Stomach (tissue), 4 donors: Measurements from ENCODE around the gene CARF.

Experiments used
- CTCF ChIP-seq, 7 experiments: fragments of 450-650 bp in 4 of 7; fragments of 200-600 bp in 3 of 7; sonication (generic) in 3 of 7; IDR thresholded peaks; one replicate each; pipeline ENCODE4 v1.5.1; 2016 to 2019; ENCODE audit warnings: antibody characterized with exemption in 7 of 7, control low read depth in 2 of 7, mild to moderate bottlenecking in 1 of 7
- EP300 ChIP-seq: sonication (generic); formaldehyde crosslinking; IDR thresholded peaks from one replicate; pipeline ENCODE4 v1.6.1; 2017; ENCODE audit warnings: antibody characterized with exemption
- POLR2A ChIP-seq, 4 donors: fragments of 450-650 bp; IDR thresholded peaks; one replicate each; pipeline ENCODE4 v1.6.1; 2016; ENCODE audit warnings: antibody characterized with exemption in 4 of 4, control low read depth in 2 of 4, mild to moderate bottlenecking in 1 of 4, moderate library complexity in 1 of 4
- POLR2AphosphoS5 ChIP-seq, 3 donors: sonication (generic); formaldehyde crosslinking; IDR thresholded peaks; one replicate each; pipeline ENCODE4 v1.6.1; 2016; ENCODE audit warnings: antibody characterized with exemption in 3 of 3

GRCh38 chr2:202950592-202950991 is 38.5 kb downstream of the CARF start:
- TF ChIP-seq CTCF (IDR thresholded peaks at IDR 0.05) (no peak), POLR2A (IDR thresholded peaks at IDR 0.05) (no peak), POLR2AphosphoS5 (IDR thresholded peaks at IDR 0.05) (no peak), EP300 (no peak)
